Astrocyte of the spinal cord (primary cell): ENCODE measurements around the gene FBXL2.

Experiments used
- DNase-seq: peaks from one replicate; pipeline ENCODE4 v3.0.0; 2011; ENCODE audit warnings: low read depth, low spot score
- H3K4me3 ChIP-seq: 2 replicates; pipeline ENCODE4 v1.5.1; 2011; ENCODE audit warnings: low read depth, mild to moderate bottlenecking, low read length, moderate library complexity
- in situ Hi-C: cut with HindIII; loops from 2 replicates; pipeline ENCODE4 v1.10.0; 2017; ENCODE audit warnings: low sequenced_read_pairs
- TF ChIP-seq, protein P1 (sequence below): IDR thresholded peaks from 2 replicates; pipeline ENCODE4 v1.5.1; 2012; ENCODE audit warnings: low read depth, mild to moderate bottlenecking, low read length, inconsistent platforms

Gene FBXL2

DNA sequence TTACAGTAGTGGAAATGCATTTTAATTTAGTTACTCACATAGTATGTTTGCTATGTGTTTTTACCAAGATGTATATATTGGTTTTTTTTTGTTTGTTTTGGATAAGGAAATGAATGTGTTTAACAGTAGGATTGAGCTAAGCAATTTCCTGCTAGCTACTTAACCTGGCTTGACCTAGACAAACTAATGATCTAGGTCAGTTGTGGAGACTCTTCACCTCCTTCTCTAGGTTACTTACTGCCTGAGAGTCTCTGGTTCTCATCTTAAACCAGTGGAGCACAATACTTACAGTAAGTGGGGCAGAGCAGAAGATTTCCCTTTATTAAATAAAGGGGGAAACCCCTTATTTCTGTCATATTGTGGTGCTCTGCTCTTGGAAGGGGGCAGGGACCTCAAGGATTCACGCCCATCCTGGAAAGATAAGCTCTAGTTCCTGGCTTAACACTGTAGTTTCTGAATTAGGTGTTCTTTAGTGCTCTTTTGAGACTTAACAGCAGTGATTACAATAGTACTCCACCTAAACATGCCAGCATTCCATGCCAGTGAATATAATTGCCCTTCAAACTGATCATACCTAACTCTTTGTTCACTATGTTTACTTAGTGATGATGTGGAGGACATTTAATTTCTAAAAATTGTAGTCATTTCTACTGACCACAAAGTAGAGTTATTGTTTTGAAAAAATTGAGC is 83.0 kb downstream of the FBXL2 start:
- in situ Hi-C loops: no loop called here
- DNase-seq: peak; percentile 79
- H3K4me3 ChIP-seq: no peak overlapping the region
- TF ChIP-seq, protein P1, sequence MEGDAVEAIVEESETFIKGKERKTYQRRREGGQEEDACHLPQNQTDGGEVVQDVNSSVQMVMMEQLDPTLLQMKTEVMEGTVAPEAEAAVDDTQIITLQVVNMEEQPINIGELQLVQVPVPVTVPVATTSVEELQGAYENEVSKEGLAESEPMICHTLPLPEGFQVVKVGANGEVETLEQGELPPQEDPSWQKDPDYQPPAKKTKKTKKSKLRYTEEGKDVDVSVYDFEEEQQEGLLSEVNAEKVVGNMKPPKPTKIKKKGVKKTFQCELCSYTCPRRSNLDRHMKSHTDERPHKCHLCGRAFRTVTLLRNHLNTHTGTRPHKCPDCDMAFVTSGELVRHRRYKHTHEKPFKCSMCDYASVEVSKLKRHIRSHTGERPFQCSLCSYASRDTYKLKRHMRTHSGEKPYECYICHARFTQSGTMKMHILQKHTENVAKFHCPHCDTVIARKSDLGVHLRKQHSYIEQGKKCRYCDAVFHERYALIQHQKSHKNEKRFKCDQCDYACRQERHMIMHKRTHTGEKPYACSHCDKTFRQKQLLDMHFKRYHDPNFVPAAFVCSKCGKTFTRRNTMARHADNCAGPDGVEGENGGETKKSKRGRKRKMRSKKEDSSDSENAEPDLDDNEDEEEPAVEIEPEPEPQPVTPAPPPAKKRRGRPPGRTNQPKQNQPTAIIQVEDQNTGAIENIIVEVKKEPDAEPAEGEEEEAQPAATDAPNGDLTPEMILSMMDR: no peak

DNA sequence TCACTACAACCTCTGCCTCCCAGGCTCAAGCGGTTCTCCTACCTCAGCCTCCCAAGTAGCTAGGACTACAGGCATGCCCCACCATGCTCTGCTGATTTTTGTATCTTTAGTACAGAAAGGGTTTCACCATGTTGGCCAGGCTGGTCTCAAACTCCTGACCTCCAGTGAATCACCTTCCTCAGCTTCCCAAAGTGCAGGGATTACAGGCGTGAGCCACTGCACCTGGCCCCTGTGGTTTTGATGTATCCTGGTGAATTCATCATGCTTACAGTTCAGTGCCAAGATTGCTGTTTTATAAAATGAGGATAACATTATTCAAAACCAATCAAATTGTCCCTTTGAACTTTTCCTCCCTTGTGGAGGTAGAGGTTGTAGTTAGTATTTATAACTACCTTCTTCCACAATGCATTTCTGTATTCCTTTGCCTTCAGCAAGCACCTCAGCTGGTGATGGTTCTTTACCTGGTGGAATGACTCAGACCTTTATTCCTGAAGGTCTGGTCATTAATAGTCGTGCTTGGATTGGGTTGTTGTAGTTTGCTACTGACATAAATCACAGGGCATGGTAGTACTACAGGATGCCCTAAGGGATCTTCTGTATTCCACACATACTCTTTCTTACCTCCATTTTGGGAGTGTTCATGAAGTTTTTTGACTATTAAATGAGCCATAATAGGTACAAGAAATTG is 86.0 kb downstream of the FBXL2 start:
- in situ Hi-C loops: no loop called here
- TF ChIP-seq, protein P1: no peak
- H3K4me3 ChIP-seq: no peak overlapping the region
- no peak for DNase-seq

DNA sequence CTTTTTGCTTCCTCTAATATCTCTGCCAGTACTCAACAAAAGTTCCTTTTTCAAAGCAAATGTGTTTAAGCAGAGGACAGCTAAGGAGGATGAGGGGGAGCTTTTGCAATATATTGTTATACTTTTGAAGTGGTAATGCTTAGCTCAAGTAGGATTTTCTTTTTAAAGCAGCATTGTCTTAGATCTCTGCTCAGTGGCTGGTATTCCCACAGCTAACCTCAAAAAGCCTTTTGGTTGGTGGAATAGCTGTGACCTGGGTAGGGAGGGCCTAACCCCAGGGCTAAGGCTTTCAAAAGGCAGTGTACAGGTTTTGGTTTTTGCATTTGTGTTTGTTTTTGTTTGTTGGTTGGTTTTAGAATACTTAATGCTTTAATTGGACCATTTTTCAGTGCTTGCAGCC is 86.8 kb downstream of the FBXL2 start:
- DNase-seq: no peak
- H3K4me3 ChIP-seq: no peak overlapping the region
- in situ Hi-C loops: no loop called here
- TF ChIP-seq, protein P1: no peak

DNA sequence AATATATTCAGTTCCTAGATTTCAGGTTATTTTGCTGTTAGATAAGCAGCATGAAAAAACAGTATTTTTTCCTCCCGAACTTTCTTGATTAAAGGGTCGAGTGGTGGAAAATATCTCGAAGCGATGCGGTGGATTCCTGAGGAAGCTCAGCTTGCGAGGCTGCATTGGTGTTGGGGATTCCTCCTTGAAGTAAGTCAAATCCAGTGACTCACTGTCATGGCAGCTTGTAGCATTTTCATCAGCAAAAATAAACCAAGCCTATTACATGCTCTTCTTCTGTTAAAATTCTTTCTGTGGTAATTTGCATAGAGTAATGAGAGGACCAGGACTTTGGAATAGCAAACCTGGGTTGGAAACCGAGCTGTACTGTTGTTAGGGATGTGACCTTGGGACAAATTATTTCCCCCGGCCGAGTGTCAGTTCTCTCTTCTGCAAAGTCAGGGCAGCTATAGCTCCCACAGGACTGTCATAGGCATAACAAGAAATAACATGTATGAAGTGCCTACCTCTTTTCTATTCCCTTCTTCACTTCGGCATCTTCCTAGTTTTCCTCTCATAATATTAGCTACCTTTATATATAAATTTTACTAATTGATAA is 87.4 kb downstream of the FBXL2 start:
- H3K4me3 ChIP-seq: no peak overlapping the region
- peak; percentile 54 for DNase-seq
- TF ChIP-seq, protein P1: no peak
- in situ Hi-C loops: no loop called here

DNA sequence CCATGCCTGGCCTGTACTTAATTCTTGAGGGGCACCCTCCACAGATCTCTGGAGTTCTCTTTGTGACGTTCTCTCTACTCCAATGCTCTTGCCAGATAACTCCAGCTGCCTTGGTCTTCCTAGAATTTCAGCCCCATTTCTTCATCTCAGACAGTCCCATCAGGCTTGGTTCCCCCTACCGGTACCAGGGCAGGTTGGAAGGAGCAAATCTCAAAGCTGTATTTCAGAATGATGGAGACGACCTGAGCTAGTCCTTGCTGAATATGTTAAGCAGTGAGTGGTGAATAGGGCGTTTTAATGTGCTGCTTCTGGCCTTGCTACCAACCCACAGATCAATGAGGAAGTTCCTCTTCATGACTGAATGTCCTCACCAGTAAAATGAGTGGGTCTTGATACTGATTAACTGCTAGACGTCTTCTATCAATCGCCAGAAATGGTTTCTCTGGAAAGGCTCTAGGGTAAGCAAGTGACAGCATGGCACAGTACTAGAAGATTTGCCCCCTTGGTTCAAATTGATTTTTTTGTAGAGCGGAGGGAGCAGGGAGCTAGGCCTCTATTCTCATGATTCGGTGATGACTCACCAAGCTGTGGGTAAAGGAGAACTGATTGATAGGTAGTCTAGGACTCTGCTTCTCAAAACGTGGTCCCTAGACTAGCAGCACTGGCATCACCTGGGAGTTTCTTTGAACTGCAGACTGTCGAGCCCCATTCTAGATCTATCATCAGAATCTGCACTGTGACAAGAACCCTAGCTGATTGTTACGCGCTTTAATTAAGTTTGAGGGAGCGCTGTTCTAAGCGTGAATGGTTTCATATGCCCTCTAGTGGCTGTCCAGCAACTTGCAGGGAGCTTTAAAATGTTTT is 95.2 kb downstream of the FBXL2 start:
- H3K4me3 ChIP-seq: no peak overlapping the region
- peak; percentile 77 for DNase-seq
- TF ChIP-seq, protein P1: peak; percentile 94
- in situ Hi-C loops: no loop called here

DNA sequence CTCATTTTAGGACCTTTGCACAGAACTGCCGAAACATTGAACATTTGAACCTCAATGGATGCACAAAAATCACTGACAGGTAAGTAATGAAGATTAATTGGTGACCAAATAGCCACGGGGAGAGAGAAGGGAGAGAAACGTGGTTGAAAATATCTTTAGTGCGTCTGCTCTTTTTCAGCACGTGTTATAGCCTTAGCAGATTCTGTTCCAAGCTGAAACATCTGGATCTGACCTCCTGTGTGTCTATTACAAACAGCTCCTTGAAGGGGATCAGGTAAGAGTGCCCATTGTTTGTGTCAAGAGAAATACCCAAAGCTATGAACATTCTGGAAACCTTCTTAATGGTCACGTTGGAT is 95.8 kb downstream of the FBXL2 start:
- TF ChIP-seq, protein P1: no peak
- in situ Hi-C loops: no loop called here
- no peak overlapping the region for H3K4me3 ChIP-seq
- DNase-seq: no peak
